ENCODE measurements around the gene CHKB.

CHKB gene

GRCh38 chr22:50582493-50583293 lies at the start of gene CHKB:
Gene CHKB (minus strand): TSS chr22:50582849. CDS start chr22:50582781, 68 bp downstream.
- no peaks in the 10 kb centered on the region for H3K9me3 ChIP-seq (ENCODE audit: low read depth, low read length)
- H3K4me3 ChIP-seq, result peak within 1 kb of the TSS; percentile 99

DNA sequence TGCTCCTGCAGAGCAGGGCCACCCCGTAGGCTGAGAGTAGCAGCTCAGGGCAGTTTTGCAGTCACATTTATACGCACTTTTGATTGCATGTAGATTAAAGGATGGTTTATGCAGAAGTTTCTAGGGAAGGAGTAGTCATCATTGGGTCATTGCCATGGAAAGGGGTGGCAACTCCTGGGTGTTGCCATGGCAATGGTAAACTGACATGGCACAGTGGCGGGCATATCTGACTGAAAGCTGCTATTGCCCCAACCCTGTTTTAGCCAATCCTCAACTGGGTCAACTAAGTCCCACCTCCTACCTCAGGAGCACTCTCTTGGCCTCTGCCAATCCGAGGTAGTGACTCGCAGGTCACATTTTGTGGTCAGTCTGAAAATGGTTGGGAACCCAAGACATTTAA lies 47.7 kb upstream of the CHKB start:
- H3K9me3 ChIP-seq (ENCODE audit: low read depth, low read length), result no peaks in the 10 kb centered on the region
- H3K27ac ChIP-seq, result no peak overlapping the region
- no peak overlapping the region for H3K4me3 ChIP-seq
- H3K36me3 ChIP-seq (ENCODE audit: insufficient read depth, low read length), result no peaks in the 10 kb centered on the region
- H3K9ac ChIP-seq (ENCODE audit: insufficient read length), result no peak overlapping the region
- TF ChIP-seq POLR2AphosphoS5 (IDR thresholded peaks at IDR 0.05; ENCODE audit: borderline replicate concordance, low read depth, low read length) (no peak), FOXP2 (optimal IDR thresholded peaks at IDR 0.05; ENCODE audit: control extremely low read depth, extremely low read length, insufficient read depth) (no peak), EZH2 (IDR thresholded peaks at IDR 0.05) (no peak)
- no peak for DNase-seq (ENCODE audit: low read depth, low spot score)

More at GRCh38 chr22:50582493-50583293, at the start of gene CHKB:
- DNase-seq (ENCODE audit: low read depth, low spot score), result peak; percentile 70
- H3K27ac ChIP-seq, result peak within 1 kb of the TSS; percentile 87
- TF ChIP-seq FOXP2 (optimal IDR thresholded peaks at IDR 0.05; ENCODE audit: control extremely low read depth, extremely low read length, insufficient read depth) (peak; percentile 77), POLR2AphosphoS5 (IDR thresholded peaks at IDR 0.05; ENCODE audit: borderline replicate concordance, low read depth, low read length) (peak; percentile 78), EZH2 (IDR thresholded peaks at IDR 0.05) (no peak)
- no peaks in the 10 kb centered on the region for H3K36me3 ChIP-seq (ENCODE audit: insufficient read depth, low read length)
- peak within 1 kb of the TSS; percentile 98 for H3K9ac ChIP-seq (ENCODE audit: insufficient read length)

DNA sequence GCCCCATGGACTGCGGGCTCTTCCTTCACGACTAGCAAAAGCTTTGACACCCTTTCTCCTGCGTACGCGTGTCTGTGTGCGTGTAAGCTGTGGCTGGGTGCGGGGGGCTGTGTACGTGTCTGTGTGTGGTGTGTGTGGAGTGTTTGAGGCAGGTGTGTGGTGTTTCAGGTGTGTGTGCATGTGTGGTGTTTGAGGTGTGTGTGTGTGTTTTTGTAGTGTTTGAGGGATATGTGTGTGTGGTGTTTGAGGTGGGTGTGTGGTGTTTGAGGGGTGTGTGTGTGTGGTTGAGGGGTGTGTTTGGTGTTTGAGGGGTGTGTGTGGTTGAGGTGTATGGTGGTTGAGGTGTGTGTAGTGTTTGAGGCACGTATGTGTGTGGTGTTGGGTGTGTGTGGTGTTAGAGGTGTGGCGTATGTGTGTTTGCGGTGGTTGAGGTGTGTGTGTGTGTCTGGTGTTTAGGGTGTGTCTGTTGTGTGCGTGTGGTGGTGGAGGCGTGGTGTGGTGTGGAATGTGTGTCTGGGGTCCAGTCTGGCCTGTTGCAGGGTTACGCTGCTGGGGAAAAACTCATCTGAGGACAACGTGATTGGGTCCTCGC lies 46.0 kb upstream of the CHKB start:
- H3K9ac ChIP-seq (ENCODE audit: insufficient read length), result peak overlapping the region; percentile 64
- DNase-seq (ENCODE audit: low read depth, low spot score), result no peak
- H3K9me3 ChIP-seq (ENCODE audit: low read depth, low read length), result no peaks in the 10 kb centered on the region
- no peaks in the 10 kb centered on the region for H3K36me3 ChIP-seq (ENCODE audit: insufficient read depth, low read length)
- peak overlapping the region; percentile 84 for H3K4me3 ChIP-seq
- no peak overlapping the region for H3K27ac ChIP-seq
- TF ChIP-seq FOXP2 (optimal IDR thresholded peaks at IDR 0.05; ENCODE audit: control extremely low read depth, extremely low read length, insufficient read depth) (no peak), EZH2 (IDR thresholded peaks at IDR 0.05) (no peak), POLR2AphosphoS5 (IDR thresholded peaks at IDR 0.05; ENCODE audit: borderline replicate concordance, low read depth, low read length) (no peak)

DNA sequence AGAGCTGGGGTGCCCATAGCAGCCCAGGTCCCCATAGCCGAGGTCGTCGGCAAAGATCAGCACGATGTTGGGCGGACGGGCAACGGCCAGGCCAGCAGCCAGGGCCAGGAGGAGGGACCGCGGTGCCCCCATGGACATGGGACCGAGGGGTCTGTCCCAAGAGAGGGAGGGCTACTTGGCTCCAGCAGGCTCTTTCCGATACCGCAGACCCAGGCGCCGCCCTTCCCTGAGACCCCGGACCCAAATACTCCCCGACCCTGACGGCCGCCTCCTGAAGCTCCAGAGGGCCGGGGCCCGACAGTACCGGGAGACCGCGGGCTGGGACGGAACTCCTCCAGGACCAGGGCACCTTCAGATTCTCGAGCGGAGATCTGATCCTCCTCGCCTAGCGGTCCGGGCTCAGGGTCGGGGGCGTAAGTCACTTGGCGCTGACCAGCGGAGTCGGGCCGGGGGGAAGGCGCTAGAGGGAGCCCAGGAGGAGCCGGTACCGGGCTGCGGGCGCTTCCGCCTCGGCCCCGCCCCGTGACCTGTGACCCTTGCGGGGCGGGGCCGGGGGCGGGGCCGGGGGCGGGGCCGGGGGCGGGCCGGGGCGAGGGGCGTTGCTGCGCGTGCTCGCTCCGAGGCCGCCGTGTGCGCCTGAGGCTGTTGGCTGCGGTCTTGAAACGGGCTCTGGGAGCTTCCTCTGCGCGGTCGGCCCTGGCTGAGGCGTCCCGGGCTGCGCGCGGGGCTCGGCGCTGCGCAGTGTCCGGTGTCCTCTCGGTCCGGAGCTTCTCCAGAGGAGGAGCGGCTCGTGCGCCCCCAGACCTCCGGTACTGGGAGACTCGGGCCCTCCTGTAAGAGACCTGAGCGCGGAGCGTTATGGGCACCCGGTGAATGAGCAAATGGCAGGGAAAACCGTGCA lies 45.2 kb upstream of the CHKB start, which contains the start of gene ARSA:
Gene ARSA, minus strand, starts transcription at position 511 of the 901 bp plus-strand sequence. Its CDS starts 373 bp downstream, at position 138.
- peak within 1 kb of the TSS; percentile 84 for H3K4me3 ChIP-seq
- DNase-seq (ENCODE audit: low read depth, low spot score), result no peak
- H3K9me3 ChIP-seq (ENCODE audit: low read depth, low read length), result no peaks in the 10 kb centered on the region
- H3K27ac ChIP-seq, result no peak within 1 kb of the TSS
- no peak for TF ChIP-seq EZH2 (IDR thresholded peaks at IDR 0.05)
- peak; percentile 74; the same call in 1 of the 2 replicates for TF ChIP-seq POLR2AphosphoS5 (IDR thresholded peaks at IDR 0.05; ENCODE audit: borderline replicate concordance, low read depth, low read length)
- TF ChIP-seq FOXP2 (optimal IDR thresholded peaks at IDR 0.05; ENCODE audit: control extremely low read depth, extremely low read length, insufficient read depth), result no peak
- peak within 1 kb of the TSS; percentile 77 for H3K9ac ChIP-seq (ENCODE audit: insufficient read length)
- no peaks in the 10 kb centered on the region for H3K36me3 ChIP-seq (ENCODE audit: insufficient read depth, low read length)

DNA sequence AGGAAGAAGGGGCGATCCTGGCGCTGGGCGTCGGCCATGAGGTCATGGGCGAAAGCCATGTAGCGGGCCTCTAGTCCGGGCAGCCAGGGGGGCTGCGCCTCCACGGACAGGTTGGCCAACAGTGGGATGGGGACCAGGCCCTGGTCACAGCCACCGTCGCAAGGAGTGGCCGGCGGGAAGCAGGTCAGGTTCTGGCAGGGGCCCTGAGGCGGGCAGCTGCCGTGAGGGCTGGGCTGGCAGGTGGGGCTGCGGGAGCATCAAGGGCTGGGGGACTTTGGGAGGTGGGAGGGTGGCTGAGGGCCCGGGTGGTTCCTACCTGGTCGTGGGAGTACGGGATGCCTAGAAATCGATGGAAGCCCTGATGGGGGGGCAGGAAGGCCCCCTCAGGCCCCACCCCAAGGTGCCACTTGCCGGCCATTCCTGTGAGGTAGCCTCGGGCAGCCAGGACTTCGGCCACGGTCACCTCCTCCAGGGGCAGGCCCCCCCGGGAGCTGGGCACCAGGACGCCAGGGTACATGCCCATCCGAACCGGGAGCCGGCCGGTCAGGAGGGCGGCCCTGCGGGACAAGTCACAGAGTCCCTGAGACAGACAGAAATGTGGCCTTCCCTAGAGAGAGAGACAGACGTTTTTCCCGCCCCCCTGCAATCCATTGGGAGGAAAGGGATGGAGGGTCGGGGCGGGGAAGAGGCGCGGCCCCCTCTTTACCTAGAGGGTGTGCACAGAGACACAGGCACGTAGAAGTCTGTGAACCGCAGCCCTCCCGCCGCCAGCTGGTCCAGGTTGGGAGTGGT lies 44.4 kb upstream of the CHKB start:
- no peak for DNase-seq (ENCODE audit: low read depth, low spot score)
- TF ChIP-seq POLR2AphosphoS5 (IDR thresholded peaks at IDR 0.05; ENCODE audit: borderline replicate concordance, low read depth, low read length), result no peak
- no peak for TF ChIP-seq EZH2 (IDR thresholded peaks at IDR 0.05)
- no peak for TF ChIP-seq FOXP2 (optimal IDR thresholded peaks at IDR 0.05; ENCODE audit: control extremely low read depth, extremely low read length, insufficient read depth)
- H3K36me3 ChIP-seq (ENCODE audit: insufficient read depth, low read length), result no peaks in the 10 kb centered on the region
- H3K27ac ChIP-seq, result no peak overlapping the region
- peak overlapping the region; percentile 77 for H3K9ac ChIP-seq (ENCODE audit: insufficient read length)
- no peaks in the 10 kb centered on the region for H3K9me3 ChIP-seq (ENCODE audit: low read depth, low read length)
- peak overlapping the region; percentile 84 for H3K4me3 ChIP-seq

GRCh38 chr22:50626314-50626849 lies 43.7 kb upstream of the CHKB start:
- Histone ChIP-seq H3K9ac (ENCODE audit: insufficient read length) (no peak overlapping the region), H3K4me3 (no peak overlapping the region), H3K27ac (no peak overlapping the region), H3K9me3 (ENCODE audit: low read depth, low read length) (no peaks in the 10 kb centered on the region), H3K36me3 (ENCODE audit: insufficient read depth, low read length) (no peaks in the 10 kb centered on the region)
- TF ChIP-seq POLR2AphosphoS5 (IDR thresholded peaks at IDR 0.05; ENCODE audit: borderline replicate concordance, low read depth, low read length) (no peak), EZH2 (IDR thresholded peaks at IDR 0.05) (no peak), FOXP2 (optimal IDR thresholded peaks at IDR 0.05; ENCODE audit: control extremely low read depth, extremely low read length, insufficient read depth) (no peak)
- DNase-seq (ENCODE audit: low read depth, low spot score), result no peak

All from SK-N-MC (cell line).